ENCODE measurements around the gene EPHA4. TPM values are rescaled to one million over a fixed set of nuclear protein-coding genes. Genes with fewer than 3 reads are reported as not detected.

The EPHA4 gene
- total and polyA plus RNA-seq, 2 of the 4 experiments (the other 2 are of a cell fraction): 36.9 to 132 TPM

GRCh38 chr2:221573430-221574230 lies 1.5 kb upstream of the EPHA4 start:
- Histone ChIP-seq H3K36me3 (ENCODE audit: control insufficient read depth, insufficient read depth, low read length) (no peaks in the 10 kb centered on the region; the same call in 1 of the 2 replicates), H2AK9ac (replicated peaks; ENCODE audit: low read depth, low read length, poor library complexity) (peak overlapping the region; percentile 5), H4K5ac (ENCODE audit: low read depth, low read length) (peak overlapping the region; percentile 82; the same call in 1 of the 2 replicates), H4K91ac (ENCODE audit: insufficient read depth, low read depth, low read length) (peak overlapping the region; percentile 85), H2BK20ac (ENCODE audit: low read depth, low read length) (peak overlapping the region; percentile 91), H2BK120ac (ENCODE audit: low read depth, low read length) (peak overlapping the region; percentile 98), H3K27me3 (ENCODE audit: control insufficient read depth, insufficient read depth, low read length) (no peaks in the 10 kb centered on the region), H3K9me3 (ENCODE audit: control insufficient read depth, insufficient read depth, low read length) (no peaks in the 10 kb centered on the region), H2BK15ac (ENCODE audit: low read depth, low read length) (peak overlapping the region; percentile 45; the same call in 2 of the 3 replicates), H3K18ac (ENCODE audit: low read depth, low read length) (peak overlapping the region; percentile 82), H3K56ac (ENCODE audit: extremely low read depth, insufficient read depth, low read length) (peak overlapping the region; percentile 58), H2BK5ac (ENCODE audit: low read depth, low read length, poor library complexity, severe bottlenecking) (peak overlapping the region; percentile 56), H3K9me1 (ENCODE audit: insufficient read depth, low read length) (peaks cover 10% of the 10 kb centered on the region; the same call in 1 of the 2 replicates), H2AFZ (replicated peaks; ENCODE audit: low read length, poor library complexity) (peak overlapping the region; percentile 97), H3K27ac (ENCODE audit: insufficient read depth, low read length) (peak overlapping the region; percentile 85), H2AK5ac (ENCODE audit: low read depth, low read length) (no peak overlapping the region), H3K4me3 (ENCODE audit: insufficient read depth, low read depth, low read length) (peak overlapping the region; percentile 91), H3K79me1 (ENCODE audit: low read depth in 1 of 2, low read length in 2 of 2) (peaks cover 7 to 30% of the 10 kb centered on the region in 2 experiments; a peak in 3 of 4 replicates), H3K4me1 (ENCODE audit: control insufficient read depth, insufficient read depth, low read length) (peaks cover 3% of the 10 kb centered on the region), H3K4me2 (ENCODE audit: low read depth, low read length) (peak overlapping the region; percentile 94), H3K4ac (ENCODE audit: low read depth, low read length) (peak overlapping the region; percentile 93), H3K14ac (replicated peaks; ENCODE audit: low read depth, low read length) (peak overlapping the region; percentile 93), H3K23ac (ENCODE audit: low read depth, low read length) (peak overlapping the region; percentile 99), H3K9ac (ENCODE audit: low read depth, low read length) (peak overlapping the region; percentile 87), H4K20me1 (ENCODE audit: insufficient read depth, low read length) (peaks cover 23% of the 10 kb centered on the region), H4K8ac (ENCODE audit: low read depth in 2 of 2, low read length in 2 of 2) (peak overlapping the region; percentile 51 to 59; a peak in 3 of 4 replicates)
- ChIA-PET POLR2A (ENCODE audit: unreplicated experiment) (no interaction called here), CTCF (interaction anchor here (0.6 to 2.0 kb wide), 19 partner anchors 27 to 1837 kb away, joined by 3 to 9 read pairs (median 3); no protein-coding TSS in a partner anchor)
- dilution Hi-C loops (cut with HindIII; ENCODE audit: low sequenced_read_pairs, unreplicated experiment) (no loop called here), intact Hi-C loops (cut with micrococcal nuclease) (loop anchor here (1.0 to 10.0 kb wide), 21 partner anchors 116 to 1931 kb away; no protein-coding TSS in a partner anchor), in situ Hi-C loops (cut with MboI; ENCODE audit: low sequenced_read_pairs) (loop anchor here (5.0 to 10.0 kb wide), 3 partner anchors 879 to 1846 kb away; no protein-coding TSS in a partner anchor)
- no TSS peak for BruUV-seq (replicated peaks)
- DNase-seq (peak; percentile 67), ATAC-seq (ENCODE audit: low read depth) (peak; percentile 71)
- WGBS, 2 experiments (ENCODE audit: extremely low coverage in 2 of 2, insufficient read length in 1 of 2): 0% methylated on average over 16 of the region's 63 CpGs; no CpG with 5 or more reads in 1 of the 2 experiments
- peak; percentile 96 for TF ChIP-seq RAD21 (IDR thresholded peaks at IDR 0.05; ENCODE audit: low read length)
- TF ChIP-seq RFX5 (IDR thresholded peaks at IDR 0.05; ENCODE audit: low read depth, low read length): no peak
- no peak for TF ChIP-seq CEBPB (IDR thresholded peaks at IDR 0.05; ENCODE audit: low read depth, low read length)
- no peak for TF ChIP-seq RCOR1 (IDR thresholded peaks at IDR 0.05; ENCODE audit: insufficient replicate concordance, low read length)
- TF ChIP-seq MAFK (IDR thresholded peaks at IDR 0.05; ENCODE audit: low read depth, low read length): no peak
- no peak for TF ChIP-seq NFE2L2 (IDR thresholded peaks at IDR 0.05; ENCODE audit: low read depth, low read length)
- TF ChIP-seq CHD1 (IDR thresholded peaks at IDR 0.05; ENCODE audit: low read depth, low read length): no peak
- peak; percentile 83 for TF ChIP-seq BHLHE40 (IDR thresholded peaks at IDR 0.05; ENCODE audit: low read depth, low read length)
- TF ChIP-seq POLR2A (IDR thresholded peaks at IDR 0.05; ENCODE audit: low read depth, low read length): no peak
- TF ChIP-seq ELK1 (IDR thresholded peaks at IDR 0.05; ENCODE audit: borderline replicate concordance, low read depth, low read length): no peak
- TF ChIP-seq MXI1 (IDR thresholded peaks at IDR 0.05; ENCODE audit: borderline replicate concordance, low read depth, low read length): 0 out of 2 replicates have a peak, but pooled peaks have one; percentile 44
- TF ChIP-seq USF2 (IDR thresholded peaks at IDR 0.05; ENCODE audit: low read depth, low read length): no peak
- peak; percentile 47; the same call in 1 of the 2 replicates for TF ChIP-seq MAZ (IDR thresholded peaks at IDR 0.05; ENCODE audit: borderline replicate concordance, low read depth, low read length)
- TF ChIP-seq FOS (IDR thresholded peaks at IDR 0.05; ENCODE audit: low read depth, low read length): no peak
